Hematopoietic multipotent progenitor cell (in vitro differentiated cells): Measurements from ENCODE around the gene POLQ. TPM values are rescaled to one million over a fixed set of nuclear protein-coding genes. Genes with fewer than 3 reads are reported as not detected.
"Not testable (repeated sequence)": the region's sequence is repeated elsewhere in the genome, so short reads cannot be mapped to it uniquely, and the experiment has no call there.

Experiments used
- DNase-seq, 3 donors: peaks; one replicate each; pipeline ENCODE4 v3.0.0-alpha.2; 2011 to 2015; ENCODE audit warnings: low read depth in 2 of 3, low spot score in 2 of 3
- total RNA-seq: library from RNA; depleted of rRNA; stranded (reverse); fragments of >200 nt; gene quantifications from one replicate; pipeline ENCODE4 v1.2.3, GENCODE V29; 2012

Gene POLQ
- total RNA-seq, 1 donor, result 1.1 TPM

GRCh38 chr3:121515313-121515712 lies 30.5 kb downstream of the POLQ start:
- DNase-seq, result no peak

GRCh38 chr3:121514496-121514895 lies 31.3 kb downstream of the POLQ start:
- no peak for DNase-seq

- no peak for DNase-seq
Observed at GRCh38 chr3:121508389-121508788, 37.4 kb downstream of the POLQ start.

GRCh38 chr3:121505256-121505655 lies 40.5 kb downstream of the POLQ start:
- DNase-seq, result no peak

- DNase-seq, result no peak
Observed at GRCh38 chr3:121504618-121505017, 41.2 kb downstream of the POLQ start.

GRCh38 chr3:121496786-121497185 lies 49.0 kb downstream of the POLQ start:
- no peak for DNase-seq

- no peak for DNase-seq
Observed at GRCh38 chr3:121493431-121493830, 52.4 kb downstream of the POLQ start.

- DNase-seq, result no peak
Observed at GRCh38 chr3:121491683-121492320, 54.0 kb downstream of the POLQ start.

- no peak for DNase-seq
Observed at GRCh38 chr3:121490161-121490560, 55.6 kb downstream of the POLQ start.

GRCh38 chr3:121488628-121489027 lies 57.2 kb downstream of the POLQ start:
- no peak for DNase-seq

GRCh38 chr3:121483290-121483689 lies 62.5 kb downstream of the POLQ start:
- no peak for DNase-seq

- DNase-seq, result no peak
Observed at GRCh38 chr3:121482660-121483059, 63.1 kb downstream of the POLQ start.

- no peak for DNase-seq
Observed at GRCh38 chr3:121481106-121481880, 64.5 kb downstream of the POLQ start.

GRCh38 chr3:121477589-121477988 lies 68.2 kb downstream of the POLQ start:
- no peak for DNase-seq

GRCh38 chr3:121473001-121473400 lies 72.8 kb downstream of the POLQ start:
- no peak for DNase-seq

- no peak for DNase-seq
Observed at GRCh38 chr3:121467085-121467484, 78.7 kb downstream of the POLQ start.

- no peak for DNase-seq
Observed at GRCh38 chr3:121463745-121464144, 82.0 kb downstream of the POLQ start.

GRCh38 chr3:121462565-121462964 lies 83.2 kb downstream of the POLQ start:
- no peak for DNase-seq

GRCh38 chr3:121451752-121452151 lies 94.0 kb downstream of the POLQ start:
- DNase-seq, result not testable (repeated sequence)

- DNase-seq, result no peak
Observed at GRCh38 chr3:121443456-121443855, 102.3 kb downstream of the POLQ start.

GRCh38 chr3:121436641-121437040 lies 109.1 kb downstream of the POLQ start:
- DNase-seq, result no peak

- DNase-seq, result no peak
Observed at GRCh38 chr3:121436074-121436473, 109.7 kb downstream of the POLQ start.
